A375 (cell line): ENCODE results near the gene CITED2. TPM values are rescaled to one million over a fixed set of nuclear protein-coding genes. Genes with fewer than 3 reads are reported as not detected.

Experiments used
- total RNA-seq: library from RNA; depleted of rRNA; stranded (reverse); fragments of >200 nt; shearing (Covaris generic); gene quantifications from 2 replicates; pipeline ENCODE4 v1.2.3, GENCODE V29; 2014; rRNA removed

Gene CITED2, protein sequence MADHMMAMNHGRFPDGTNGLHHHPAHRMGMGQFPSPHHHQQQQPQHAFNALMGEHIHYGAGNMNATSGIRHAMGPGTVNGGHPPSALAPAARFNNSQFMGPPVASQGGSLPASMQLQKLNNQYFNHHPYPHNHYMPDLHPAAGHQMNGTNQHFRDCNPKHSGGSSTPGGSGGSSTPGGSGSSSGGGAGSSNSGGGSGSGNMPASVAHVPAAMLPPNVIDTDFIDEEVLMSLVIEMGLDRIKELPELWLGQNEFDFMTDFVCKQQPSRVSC
- total RNA-seq = 47.5 and 51.6 TPM in 2 replicates

DNA sequence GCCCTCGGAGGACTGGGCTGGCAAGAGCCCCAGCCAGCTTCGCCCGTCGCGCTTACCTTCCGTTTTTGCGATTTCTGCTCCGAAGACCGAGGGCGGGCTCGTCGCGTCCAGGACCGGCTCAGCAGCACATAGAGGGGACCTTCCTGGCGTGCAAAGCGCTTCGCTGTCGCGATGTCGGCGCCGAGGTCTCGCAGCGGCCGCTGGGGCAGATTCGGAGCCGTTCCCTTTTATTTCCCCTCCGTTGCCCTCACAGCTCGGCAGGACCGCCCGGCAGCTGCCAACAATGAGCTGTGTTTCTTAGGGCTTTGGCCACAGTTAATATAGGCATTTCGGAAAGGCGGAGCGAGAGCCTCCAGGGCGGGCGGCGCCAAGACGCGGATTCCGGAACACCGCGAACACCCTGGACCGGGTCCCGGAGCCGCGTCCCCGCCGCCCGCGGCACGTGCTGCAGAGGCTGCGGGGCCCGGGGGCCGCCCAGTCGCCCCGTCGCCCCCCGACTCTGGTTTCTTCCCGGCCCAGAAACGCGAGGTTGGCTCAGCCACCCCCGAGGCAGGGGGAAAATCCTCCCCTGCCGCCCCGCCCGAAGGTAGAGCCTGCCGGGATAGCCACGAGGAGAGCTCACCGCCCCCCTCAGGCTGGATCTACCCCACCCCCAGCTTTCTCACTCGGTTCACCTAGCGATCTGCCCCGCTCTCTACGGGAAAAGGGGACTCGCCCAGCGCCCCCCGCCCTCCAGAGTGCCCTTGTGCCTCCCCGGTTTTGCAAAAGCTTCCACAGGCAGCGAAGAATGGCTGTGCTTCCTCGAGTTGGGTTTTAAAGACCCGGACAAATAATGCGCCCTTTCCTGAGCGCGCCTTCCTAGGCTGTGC, at the start of gene CITED2:
Gene CITED2 (minus strand): TSS at position 292 of the 869 bp plus-strand sequence. CDS start 704 bp downstream, outside the sequence.

Other genes starting within 250 kb of the CITED2 start
- gene HECA, start 239.6 kb downstream of the CITED2 start, total RNA-seq = 7.0 and 7.9 TPM in 2 replicates
- gene TXLNB, start 82.7 kb downstream of the CITED2 start, total RNA-seq = 0.04 TPM in 1 of 2 replicates, not detected in the other